ENCODE data around the gene CDCA7L. TPM values are rescaled to one million over a fixed set of nuclear protein-coding genes. Genes with fewer than 3 reads are reported as not detected.

CDCA7L gene
- total RNA-seq, 1 donor from 2014 or later, result 41.0 TPM

DNA sequence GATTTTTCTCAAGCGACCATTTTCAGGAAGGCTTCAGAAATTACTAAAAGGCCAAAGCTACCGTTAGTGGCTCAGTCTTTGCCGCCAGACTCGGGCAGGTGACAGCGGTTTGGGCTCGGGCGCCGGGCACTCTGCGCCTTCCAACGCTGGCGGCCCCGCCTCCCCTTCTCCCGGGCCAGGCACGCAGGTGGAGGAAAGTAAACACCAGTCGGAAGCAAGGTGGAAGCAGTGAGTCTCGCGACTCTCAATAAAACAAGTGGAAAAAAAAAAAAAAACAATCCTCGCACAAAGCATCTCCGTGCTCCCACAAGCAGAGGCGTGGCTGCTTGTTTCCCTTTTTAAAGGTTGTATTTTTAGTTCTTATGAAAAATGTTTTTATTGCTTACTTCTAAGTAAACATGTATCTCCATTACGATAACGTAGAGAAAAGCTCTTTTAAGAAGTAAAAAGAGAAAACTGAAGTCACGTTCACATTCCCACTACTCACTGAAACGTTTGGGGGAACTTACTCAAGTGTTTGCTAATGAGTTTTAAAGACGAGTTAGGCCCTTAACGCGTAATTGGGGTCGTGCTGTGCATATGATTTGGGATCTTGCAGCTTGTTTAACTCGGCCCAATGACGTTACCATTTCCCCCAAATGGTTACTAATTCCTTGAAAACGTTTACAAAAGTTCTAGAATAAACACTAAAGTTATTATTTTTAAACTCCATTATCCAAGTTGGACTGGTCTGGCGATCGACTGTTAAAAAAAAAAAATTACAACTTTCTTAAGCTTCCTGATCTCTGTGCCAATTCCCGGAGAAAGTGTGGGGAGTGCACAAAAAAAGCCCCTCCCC is 864 bp downstream of the CDCA7L start:
- Histone ChIP-seq H3K4me1 (peaks cover 62% of the 10 kb centered on the region), H3K27ac (replicated peaks) (peak overlapping the region; percentile 88), H3K9me3 (replicated peaks) (no peaks in the 10 kb centered on the region), H3K4me3 (peak overlapping the region; percentile 79), H3K27me3 (ENCODE audit: low read depth) (peaks cover 8% of the 10 kb centered on the region), H3K36me3 (no peaks in the 10 kb centered on the region)
- intact Hi-C loops (cut with micrococcal nuclease), result no loop called here
- TF ChIP-seq, protein P1, sequence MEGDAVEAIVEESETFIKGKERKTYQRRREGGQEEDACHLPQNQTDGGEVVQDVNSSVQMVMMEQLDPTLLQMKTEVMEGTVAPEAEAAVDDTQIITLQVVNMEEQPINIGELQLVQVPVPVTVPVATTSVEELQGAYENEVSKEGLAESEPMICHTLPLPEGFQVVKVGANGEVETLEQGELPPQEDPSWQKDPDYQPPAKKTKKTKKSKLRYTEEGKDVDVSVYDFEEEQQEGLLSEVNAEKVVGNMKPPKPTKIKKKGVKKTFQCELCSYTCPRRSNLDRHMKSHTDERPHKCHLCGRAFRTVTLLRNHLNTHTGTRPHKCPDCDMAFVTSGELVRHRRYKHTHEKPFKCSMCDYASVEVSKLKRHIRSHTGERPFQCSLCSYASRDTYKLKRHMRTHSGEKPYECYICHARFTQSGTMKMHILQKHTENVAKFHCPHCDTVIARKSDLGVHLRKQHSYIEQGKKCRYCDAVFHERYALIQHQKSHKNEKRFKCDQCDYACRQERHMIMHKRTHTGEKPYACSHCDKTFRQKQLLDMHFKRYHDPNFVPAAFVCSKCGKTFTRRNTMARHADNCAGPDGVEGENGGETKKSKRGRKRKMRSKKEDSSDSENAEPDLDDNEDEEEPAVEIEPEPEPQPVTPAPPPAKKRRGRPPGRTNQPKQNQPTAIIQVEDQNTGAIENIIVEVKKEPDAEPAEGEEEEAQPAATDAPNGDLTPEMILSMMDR (IDR thresholded peaks at IDR 0.05; ENCODE audit: borderline replicate concordance), result no peak
- peak; percentile 42 for DNase-seq

DNA sequence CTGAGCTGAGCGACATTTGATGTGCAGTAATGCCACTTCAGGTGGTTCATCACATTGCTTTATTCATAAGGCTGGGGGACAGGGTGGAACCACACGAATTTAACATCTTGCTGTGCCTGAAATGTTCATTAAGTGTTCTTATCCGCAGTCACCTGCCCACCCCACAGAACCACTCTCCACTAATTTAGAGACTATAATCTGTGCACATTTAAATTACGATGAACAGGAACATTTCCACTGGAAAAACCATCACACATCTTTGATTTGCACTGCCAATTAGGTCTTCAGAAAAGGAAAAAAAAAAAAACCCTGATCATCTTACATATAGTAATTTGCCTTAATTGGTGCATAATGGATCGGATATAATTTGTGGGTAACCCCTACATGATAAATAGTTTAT is 2.3 kb downstream of the CDCA7L start:
- peak overlapping the region; percentile 79 for H3K4me3 ChIP-seq
- peak overlapping the region; percentile 88 for H3K27ac ChIP-seq (replicated peaks)
- no peaks in the 10 kb centered on the region for H3K36me3 ChIP-seq
- intact Hi-C loops (cut with micrococcal nuclease), result no loop called here
- DNase-seq, result no peak
- H3K4me1 ChIP-seq, result peaks cover 74% of the 10 kb centered on the region
- peaks cover 8% of the 10 kb centered on the region for H3K27me3 ChIP-seq (ENCODE audit: low read depth)
- TF ChIP-seq, protein P1 (IDR thresholded peaks at IDR 0.05; ENCODE audit: borderline replicate concordance), result no peak
- H3K9me3 ChIP-seq (replicated peaks), result no peaks in the 10 kb centered on the region

DNA sequence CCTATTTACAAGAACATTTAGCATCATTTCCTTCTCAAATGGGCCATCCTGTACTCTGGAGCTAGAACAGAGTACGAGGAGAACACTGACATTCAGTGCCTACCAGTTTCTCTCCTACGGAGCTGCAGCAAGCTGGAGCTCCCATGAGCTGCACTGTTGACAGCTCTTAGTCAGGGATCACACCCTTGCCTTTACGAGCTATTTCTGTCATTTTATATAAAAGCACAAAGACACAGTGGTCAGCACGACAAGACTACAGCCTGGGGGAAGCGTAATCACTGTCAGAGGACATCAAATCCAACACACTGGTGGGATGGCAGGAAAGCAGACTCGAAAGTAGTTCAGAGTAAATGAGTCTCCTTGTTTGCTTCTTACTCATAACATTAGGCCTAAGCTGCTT is 2.7 kb downstream of the CDCA7L start:
- intact Hi-C loops (cut with micrococcal nuclease), result no loop called here
- H3K36me3 ChIP-seq, result no peaks in the 10 kb centered on the region

DNA sequence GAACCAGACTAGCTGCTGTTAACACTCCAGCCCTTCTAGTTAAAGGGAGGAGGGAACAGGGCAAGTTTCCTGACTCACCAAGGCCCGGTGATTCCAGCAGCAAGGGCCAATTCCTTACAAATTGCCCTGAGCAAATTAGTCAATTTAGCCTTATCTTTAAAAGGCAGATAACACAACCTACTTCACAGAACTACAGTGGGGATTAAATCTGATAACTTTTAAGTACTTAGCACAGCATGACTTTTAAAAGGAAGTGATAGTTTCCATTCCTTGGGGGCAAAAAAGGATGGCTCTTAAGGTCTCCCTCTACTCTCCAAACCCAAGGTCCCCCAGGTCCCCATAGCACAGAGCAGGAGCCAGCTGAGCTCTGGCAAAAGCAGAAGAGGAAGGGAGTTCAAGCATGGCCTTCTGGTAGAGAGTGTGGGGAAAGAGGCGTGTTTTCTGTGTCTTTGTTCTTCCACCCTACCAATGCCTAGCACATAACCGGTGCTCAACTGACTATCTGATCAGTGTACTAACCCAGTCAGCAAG is 4.0 kb downstream of the CDCA7L start:
- intact Hi-C loops (cut with micrococcal nuclease), result no loop called here
- Histone ChIP-seq H3K4me1 (peaks cover 77% of the 10 kb centered on the region), H3K9me3 (replicated peaks) (peaks cover 6% of the 10 kb centered on the region), H3K27me3 (ENCODE audit: low read depth) (peaks cover 8% of the 10 kb centered on the region), H3K27ac (replicated peaks) (peak overlapping the region; percentile 88), H3K4me3 (peak overlapping the region; percentile 79), H3K36me3 (no peaks in the 10 kb centered on the region)
- no peak for DNase-seq
- TF ChIP-seq, protein P1 (IDR thresholded peaks at IDR 0.05; ENCODE audit: borderline replicate concordance), result no peak

More for the DNA sequence above, 2.7 kb downstream of the CDCA7L start:
- Histone ChIP-seq H3K27me3 (ENCODE audit: low read depth) (peaks cover 8% of the 10 kb centered on the region), H3K27ac (replicated peaks) (peak overlapping the region; percentile 88), H3K4me3 (peak overlapping the region; percentile 79), H3K4me1 (peaks cover 77% of the 10 kb centered on the region), H3K9me3 (replicated peaks) (no peaks in the 10 kb centered on the region)
- DNase-seq, result no peak
- TF ChIP-seq, protein P1 (IDR thresholded peaks at IDR 0.05; ENCODE audit: borderline replicate concordance), result no peak

DNA sequence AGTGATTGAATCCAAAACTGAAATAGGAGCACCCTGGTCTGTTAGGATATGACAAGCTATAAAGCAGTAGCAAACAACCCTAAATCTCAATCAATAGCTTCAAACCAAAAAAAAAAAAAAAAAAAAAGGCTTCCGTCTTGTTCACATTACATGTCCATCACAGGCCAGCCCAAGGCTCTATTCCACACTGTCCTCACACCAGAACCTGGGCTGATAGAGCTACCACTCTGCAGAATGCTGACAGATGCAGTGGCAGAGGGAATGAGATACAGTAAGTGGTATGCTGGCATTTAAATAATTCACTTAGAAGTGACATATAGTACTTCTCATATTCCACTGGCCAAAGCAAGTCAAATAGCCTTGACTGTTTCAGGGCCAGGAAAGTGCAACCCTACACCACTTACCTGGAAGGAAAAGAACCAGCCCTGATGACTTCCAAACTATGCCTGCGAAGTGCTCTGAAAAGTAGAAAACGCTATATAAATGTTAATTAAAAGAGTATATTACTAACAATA is 5.8 kb downstream of the CDCA7L start:
- intact Hi-C loops (cut with micrococcal nuclease), result no loop called here

More for the DNA sequence above, 5.8 kb downstream of the CDCA7L start:
- Histone ChIP-seq H3K27ac (replicated peaks) (peak overlapping the region; percentile 88), H3K4me3 (no peak overlapping the region), H3K36me3 (no peaks in the 10 kb centered on the region), H3K4me1 (peaks cover 64% of the 10 kb centered on the region), H3K9me3 (replicated peaks) (peaks cover 6% of the 10 kb centered on the region), H3K27me3 (ENCODE audit: low read depth) (no peaks in the 10 kb centered on the region)
- TF ChIP-seq, protein P1 (IDR thresholded peaks at IDR 0.05; ENCODE audit: borderline replicate concordance), result no peak
- DNase-seq, result no peak
